IMR-90 (cell line): Measurements from ENCODE around the gene ATG2A. TPM values are rescaled to one million over a fixed set of nuclear protein-coding genes. Genes with fewer than 3 reads are reported as not detected.

Experiments
- ATAC-seq: fragments of 200-7000 bp; cut with Tn5 transposase; 2 replicates; pipeline ENCODE4 v1.9.1; 2020; ENCODE audit warnings: low read depth, mild to moderate bottlenecking, moderate library complexity
- BruUV-seq: library from RNA; stranded (reverse); fragments of 400-500 nt; replicated peaks from 2 replicates; lab custom pipeline; 2021; lab: Mats Ljungman, UMichigan
- CTCF ChIA-PET: fragments of 300-600 bp; formaldehyde crosslinking; extraction: SDS; loops from one replicate; lab custom pipeline; 2021; ENCODE audit warnings: antibody characterized with exemption; lab: Yijun Ruan, JAX
- POLR2A ChIA-PET: fragments of 300-600 bp; sonication (Branson Sonifier 250); formaldehyde crosslinking; loops from one replicate; lab custom pipeline; 2022; ENCODE audit warnings: antibody characterized with exemption; ENCODE audit not compliant: unreplicated experiment; lab: Charles Lee
- DNase-seq: peaks from one replicate; pipeline ENCODE4 v3.0.0; 2013
- H2AFZ ChIP-seq: replicated peaks from 2 replicates; pipeline ENCODE3; 2013; ENCODE audit warnings: low read length, mild to moderate bottlenecking; ENCODE audit not compliant: poor library complexity
- H2AK5ac ChIP-seq: 2 replicates; pipeline ENCODE4 v1.6.1; 2013; ENCODE audit warnings: low read depth, low read length, inconsistent platforms
- H2AK9ac ChIP-seq: replicated peaks from 2 replicates; pipeline ENCODE3; 2013; ENCODE audit warnings: mild to moderate bottlenecking, low read depth, low read length, moderate library complexity; ENCODE audit not compliant: poor library complexity
- H2BK120ac ChIP-seq: 2 replicates; pipeline ENCODE4 v1.6.1; 2013; ENCODE audit warnings: low read depth, low read length, inconsistent platforms
- H2BK15ac ChIP-seq: 3 replicates; pipeline ENCODE4 v1.6.1; 2013; ENCODE audit warnings: low read depth, low read length, inconsistent platforms
- H2BK20ac ChIP-seq: 2 replicates; pipeline ENCODE4 v1.6.1; 2013; ENCODE audit warnings: low read depth, mild to moderate bottlenecking, inconsistent platforms, low read length, moderate library complexity
- H2BK5ac ChIP-seq: 2 replicates; pipeline ENCODE4 v1.6.1; 2013; ENCODE audit warnings: mild to moderate bottlenecking, low read depth, low read length, inconsistent platforms; ENCODE audit not compliant: poor library complexity, severe bottlenecking
- H3K14ac ChIP-seq: replicated peaks from 2 replicates; pipeline ENCODE4 v1.6.1; 2013; ENCODE audit warnings: low read depth, low read length, inconsistent platforms
- H3K18ac ChIP-seq: 2 replicates; pipeline ENCODE4 v1.6.1; 2013; ENCODE audit warnings: low read depth, low read length, control low read depth
- H3K23ac ChIP-seq: 2 replicates; pipeline ENCODE4 v1.6.1; 2013; ENCODE audit warnings: low read depth, low read length, inconsistent platforms
- H3K27ac ChIP-seq: 2 replicates; pipeline ENCODE4 v1.5.1; 2013; ENCODE audit warnings: mild to moderate bottlenecking, control low read depth, low read length; ENCODE audit not compliant: insufficient read depth
- H3K27me3 ChIP-seq: 2 replicates; pipeline ENCODE4 v1.6.1; 2013; ENCODE audit warnings: low read length; ENCODE audit not compliant: control insufficient read depth, insufficient read depth
- H3K36me3 ChIP-seq: 2 replicates; pipeline ENCODE4 v1.6.1; 2013; ENCODE audit warnings: low read length, mixed read lengths; ENCODE audit not compliant: control insufficient read depth, insufficient read depth
- H3K4ac ChIP-seq: 2 replicates; pipeline ENCODE4 v1.6.1; 2013; ENCODE audit warnings: low read depth, low read length, inconsistent platforms
- H3K4me1 ChIP-seq: 2 replicates; pipeline ENCODE4 v1.6.1; 2013; ENCODE audit warnings: low read length, mixed read lengths; ENCODE audit not compliant: control insufficient read depth, insufficient read depth
- H3K4me2 ChIP-seq: 2 replicates; pipeline ENCODE4 v1.6.1; 2013; ENCODE audit warnings: low read depth, mild to moderate bottlenecking, control low read depth, low read length, moderate library complexity
- H3K4me3 ChIP-seq: 2 replicates; pipeline ENCODE4 v1.5.1; 2013; ENCODE audit warnings: low read depth, mild to moderate bottlenecking, control low read depth, low read length, moderate library complexity; ENCODE audit not compliant: insufficient read depth
- H3K56ac ChIP-seq: 2 replicates; pipeline ENCODE4 v1.6.1; 2013; ENCODE audit warnings: low read length, inconsistent platforms; ENCODE audit not compliant: insufficient read depth; ENCODE audit errors: extremely low read depth
- H3K79me1 ChIP-seq, 2 experiments: 2 replicates each; pipeline ENCODE4 v1.6.1; 2013; ENCODE audit warnings: low read length in 2 of 2, inconsistent platforms in 1 of 2, low read depth in 1 of 2
- H3K9ac ChIP-seq: 2 replicates; pipeline ENCODE4 v1.6.1; 2013; ENCODE audit warnings: low read depth, low read length, control low read depth
- H3K9me1 ChIP-seq: 2 replicates; pipeline ENCODE4 v1.6.1; 2013; ENCODE audit warnings: low read length, inconsistent platforms; ENCODE audit not compliant: insufficient read depth
- H3K9me3 ChIP-seq: 2 replicates; pipeline ENCODE4 v1.6.1; 2013; ENCODE audit warnings: low read length; ENCODE audit not compliant: control insufficient read depth, insufficient read depth
- H4K20me1 ChIP-seq: 2 replicates; pipeline ENCODE4 v1.6.1; 2013; ENCODE audit warnings: low read length, inconsistent platforms; ENCODE audit not compliant: insufficient read depth
- H4K5ac ChIP-seq: 2 replicates; pipeline ENCODE4 v1.6.1; 2013; ENCODE audit warnings: mild to moderate bottlenecking, low read depth, low read length, control low read depth
- H4K8ac ChIP-seq, 2 experiments: 2 replicates each; pipeline ENCODE4 v1.6.1; 2013; ENCODE audit warnings: low read depth in 2 of 2, low read length in 2 of 2, control low read depth in 1 of 2, inconsistent platforms in 1 of 2
- H4K91ac ChIP-seq: 2 replicates; pipeline ENCODE4 v1.6.1; 2013; ENCODE audit warnings: low read depth, low read length, inconsistent platforms; ENCODE audit not compliant: insufficient read depth
- CEBPB ChIP-seq: IDR thresholded peaks from 2 replicates; pipeline ENCODE4 v1.6.1; 2012; ENCODE audit warnings: low read depth, low read length, improper control_type of control experiment
- FOS ChIP-seq: fragments of 150-350 bp; IDR thresholded peaks from 2 replicates; pipeline ENCODE4 v1.6.1; 2016; ENCODE audit warnings: low read depth, low read length
- MAZ ChIP-seq: IDR thresholded peaks from 2 replicates; pipeline ENCODE4 v1.6.1; 2012; ENCODE audit warnings: low read depth, mild to moderate bottlenecking, low read length, improper control_type of control experiment, moderate library complexity, borderline replicate concordance
- WGBS, 2 experiments: methylation state at CpG; one replicate each; pipeline versions ENCODE4 v1.1.5 to v1.1.7; 2013; ENCODE audit warnings: missing lambda C conversion rate in 2 of 2; ENCODE audit not compliant: insufficient read length in 1 of 2; ENCODE audit errors: extremely low coverage in 2 of 2; 5-methylcytosine and 5-hydroxymethylcytosine counted together
- dilution Hi-C: fragments of 300-500 bp; cut with HindIII; formaldehyde crosslinking; loops from one replicate; pipeline ENCODE4 v1.14.3; 2018; ENCODE audit warnings: low sequenced_read_pairs; ENCODE audit not compliant: unreplicated experiment
- in situ Hi-C: fragments of 300-500 bp; cut with MboI; formaldehyde crosslinking; loops from 3 replicates; pipeline ENCODE4 v1.14.3; 2019; ENCODE audit warnings: low sequenced_read_pairs, inconsistent platforms, mixed read lengths
- intact Hi-C: fragments of 100-400 bp; cut with micrococcal nuclease; formaldehyde crosslinking; loops from 2 replicates; pipeline ENCODE4 v1.10.0; 2022
- polyA plus RNA-seq, 3 experiments: library from polyadenylated mRNA; depleted of rRNA; stranded (reverse); fragments of >200 nt; gene quantifications; 2 replicates each; pipeline ENCODE4 v1.2.3, GENCODE V29; 2012; ENCODE audit warnings: low replicate concordance in 1 of 3
- total RNA-seq: library from RNA; depleted of rRNA; stranded (reverse); fragments of >200 nt; gene quantifications from 2 replicates; pipeline ENCODE4 v1.2.3, GENCODE V29; 2012

The ATG2A gene
- total and polyA plus RNA-seq, 2 of the 4 experiments (the other 2 are of a cell fraction): 3.2 to 10.5 TPM

DNA sequence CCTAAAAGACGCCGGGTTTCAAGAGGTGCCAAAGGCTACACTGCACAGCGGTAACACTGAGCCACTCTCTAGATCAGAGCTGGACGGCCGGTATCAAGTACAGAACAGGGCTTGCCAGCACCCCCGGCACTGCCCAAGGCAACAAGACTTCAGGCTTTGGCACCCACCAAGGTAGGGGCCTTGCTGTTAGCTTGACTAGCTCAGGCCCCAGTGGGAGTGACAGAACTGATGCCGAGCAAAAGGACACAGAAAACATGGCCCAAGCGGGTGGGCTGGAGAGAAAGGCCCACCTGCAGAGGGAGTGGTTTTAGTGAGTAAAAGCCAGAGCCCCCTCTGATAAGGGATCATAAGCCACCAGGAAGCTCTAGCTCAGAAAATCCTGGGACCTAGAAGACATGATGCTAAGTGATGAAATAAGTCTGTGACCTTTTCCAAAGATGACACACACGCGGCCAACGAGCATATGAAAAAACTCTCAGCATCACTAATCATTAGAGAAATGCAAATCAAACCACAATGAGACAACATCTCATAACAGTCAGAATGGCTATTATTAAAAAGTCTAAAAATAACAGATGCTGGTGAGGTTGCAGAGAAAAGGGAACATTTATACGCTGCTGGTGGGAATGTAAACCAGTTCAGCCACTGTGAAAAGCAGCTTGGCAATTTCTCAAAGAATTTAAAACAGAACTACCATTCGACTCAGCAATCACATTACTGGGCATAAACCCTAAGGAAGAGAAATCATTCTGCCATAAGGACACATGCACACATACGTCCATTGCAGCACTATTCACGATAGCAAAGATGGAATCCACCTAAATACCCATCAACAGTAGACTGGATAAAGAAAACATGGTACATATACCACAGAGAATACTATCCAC lies 51.5 kb downstream of the ATG2A start:
- BruUV-seq: no TSS peak
- POLR2A ChIA-PET: no interaction called here

More for the DNA sequence above, 51.5 kb downstream of the ATG2A start:
- Histone ChIP-seq H2AFZ (peak overlapping the region; percentile 46), H3K36me3 (peaks cover 7% of the 10 kb centered on the region; the same call in 1 of the 2 replicates), H2BK5ac (peak overlapping the region; percentile 92), H3K4me1 (peaks cover 54% of the 10 kb centered on the region), H2AK9ac (peak overlapping the region; percentile 89), H3K4ac (peak overlapping the region; percentile 97), H4K91ac (peak overlapping the region; percentile 96), H3K27me3 (no peaks in the 10 kb centered on the region), H3K79me1 (peaks cover 15 to 80% of the 10 kb centered on the region in 2 experiments; a peak in 3 of 4 replicates), H3K9me3 (no peaks in the 10 kb centered on the region), H4K8ac (peak overlapping the region; percentile 86 to 99), H3K4me2 (peak overlapping the region; percentile 52), H4K20me1 (peaks cover 75% of the 10 kb centered on the region), H2AK5ac (peak overlapping the region; percentile 94), H3K9ac (peak overlapping the region; percentile 34), H4K5ac (peak overlapping the region; percentile 72), H2BK15ac (peak overlapping the region; percentile 73; the same call in 2 of the 3 replicates), H3K14ac (peak overlapping the region; percentile 87), H3K18ac (peak overlapping the region; percentile 89), H3K23ac (peak overlapping the region; percentile 73), H2BK20ac (peak overlapping the region; percentile 84), H3K56ac (peak overlapping the region; percentile 55), H3K9me1 (peaks cover 46% of the 10 kb centered on the region), H3K27ac (peak overlapping the region; percentile 97), H3K4me3 (no peak overlapping the region), H2BK120ac (peak overlapping the region; percentile 88)
- intact Hi-C loops: loop anchor here (2.0 kb wide), 1 partner anchor 13 kb away; the partner anchor contains the start of gene EHD1
- in situ Hi-C loops: no loop called here
- ATAC-seq (no peak), DNase-seq (peak; percentile 92)
- 75% methylated on average over 6 of the region's 15 CpGs; no CpG with 5 or more reads in 1 of the 2 experiments for WGBS, 2 experiments
- dilution Hi-C loops: no loop called here
- CTCF ChIA-PET: no interaction called here
- TF ChIP-seq MAZ (no peak), FOS (peak; percentile 38; the same call in 1 of the 2 replicates), CEBPB (peak; percentile 80)
